CD4-positive, alpha-beta T cell treated with Interleukin-15 for 4 hours (primary cell): ENCODE data around the gene BTBD1.

ENCODE experiments used
- DNase-seq: peaks from one replicate; pipeline ENCODE4 v3.0.0-alpha.2; 2020; ENCODE audit warnings: low spot score

Gene BTBD1

GRCh38 chr15:83066734-83067637 is at the start of gene BTBD1:
Gene BTBD1, minus strand, starts transcription at chr15:83067252. Its CDS starts 101 bp downstream, at chr15:83067151.
- peak; percentile 83 for DNase-seq

GRCh38 chr15:83115831-83116565 is 48.9 kb upstream of the BTBD1 start:
- no peak for DNase-seq

GRCh38 chr15:83115410-83115809 is 48.4 kb upstream of the BTBD1 start:
- no peak for DNase-seq

- DNase-seq, result no peak
Measured at GRCh38 chr15:83114856-83115255, 47.8 kb upstream of the BTBD1 start.

GRCh38 chr15:83113881-83114674 is 47.0 kb upstream of the BTBD1 start:
- DNase-seq, result no peak

DNA sequence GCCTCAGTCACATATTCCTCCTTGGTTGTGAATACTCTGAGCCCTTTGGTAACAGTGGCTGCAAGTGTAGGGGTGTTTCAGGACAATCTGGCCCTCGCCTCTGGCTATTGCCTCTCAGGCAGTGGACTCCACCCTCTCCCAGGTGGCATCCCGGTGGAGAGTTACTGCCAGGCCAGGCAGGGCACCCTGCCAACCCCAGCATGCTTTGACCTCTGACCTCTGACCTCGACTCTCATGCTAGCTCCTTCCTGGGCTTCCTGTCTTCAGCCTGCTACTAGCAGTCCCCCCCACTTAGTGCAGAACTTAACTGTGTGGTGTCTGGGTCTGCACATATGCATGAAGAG is 45.9 kb upstream of the BTBD1 start:
- no peak for DNase-seq

DNA sequence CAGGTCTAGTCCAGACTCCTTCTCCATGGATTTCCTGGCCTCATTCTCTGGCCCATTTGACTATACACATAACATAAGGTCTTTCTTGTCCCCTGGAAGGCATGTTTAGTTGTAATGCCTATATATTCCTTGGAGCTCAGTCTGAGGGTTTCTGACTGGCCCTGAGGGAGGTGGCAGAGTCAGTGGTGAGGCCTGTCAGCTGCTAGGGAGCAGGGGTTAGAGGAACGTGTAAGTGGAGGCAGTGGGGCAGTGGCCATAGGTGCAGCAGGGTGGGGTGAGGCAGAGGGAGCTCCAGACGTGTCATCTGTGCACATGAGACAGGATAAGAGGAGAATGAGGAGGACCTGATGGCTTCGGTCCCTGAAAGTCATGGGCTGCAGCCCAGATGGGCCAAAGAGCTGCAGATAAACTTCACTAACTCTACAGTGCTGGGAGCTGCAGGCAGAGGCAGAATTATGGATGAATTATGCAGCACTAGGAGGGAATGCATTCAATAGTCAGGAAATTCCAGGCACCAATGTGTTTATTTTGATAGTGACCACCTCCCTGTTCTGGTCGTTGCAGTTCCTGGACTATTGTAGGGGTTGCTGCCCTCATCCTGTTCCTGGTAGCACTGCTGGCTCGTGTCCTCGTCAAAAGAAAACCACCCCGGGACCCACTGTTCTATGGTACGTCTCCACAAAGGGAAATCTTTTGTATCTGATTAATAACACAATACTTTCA is 45.3 kb upstream of the BTBD1 start:
- DNase-seq, result no peak

- no peak for DNase-seq
Measured at GRCh38 chr15:83111149-83111548, 44.1 kb upstream of the BTBD1 start.

- DNase-seq, result no peak
Measured at GRCh38 chr15:83110381-83110780, 43.3 kb upstream of the BTBD1 start.

DNA sequence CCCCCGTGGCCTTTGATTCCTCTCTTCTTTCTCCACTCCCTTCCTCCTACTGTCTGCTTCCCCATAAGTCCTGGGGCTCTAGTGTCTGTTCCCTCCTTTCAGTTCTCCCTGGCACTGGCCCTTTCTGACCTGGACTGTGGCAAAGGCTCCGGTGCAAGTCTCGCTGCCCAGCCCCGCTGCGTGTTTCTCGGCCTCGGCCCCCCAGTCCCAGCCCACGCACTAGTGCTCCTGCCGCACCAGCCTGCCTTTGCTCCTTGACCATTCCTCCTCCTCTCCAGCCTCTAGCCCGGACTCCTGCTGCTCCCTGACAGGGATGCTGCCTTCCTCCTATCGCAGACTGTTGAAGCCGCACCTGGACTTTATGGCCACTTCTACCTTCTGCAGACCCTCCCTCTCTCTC is 42.5 kb upstream of the BTBD1 start:
- DNase-seq, result no peak

- DNase-seq, result no peak
Measured at GRCh38 chr15:83108266-83109219, 41.5 kb upstream of the BTBD1 start.

DNA sequence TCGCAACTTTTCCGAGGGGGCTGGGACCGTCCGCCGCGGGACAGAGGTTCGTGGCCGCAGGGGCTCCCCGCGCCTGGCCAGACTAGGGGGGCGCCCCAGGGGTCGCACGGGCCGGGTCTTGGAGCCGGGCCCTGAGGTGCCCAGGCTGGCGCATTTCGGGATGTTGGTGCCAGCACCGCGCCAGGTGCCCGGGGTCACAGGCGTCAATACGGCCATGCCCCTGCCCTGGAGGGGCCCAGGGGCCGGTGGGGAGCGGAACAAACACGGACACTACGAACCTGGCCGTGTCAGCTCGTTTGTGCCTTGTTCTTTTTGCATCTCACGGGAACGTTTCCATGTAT is 40.8 kb upstream of the BTBD1 start:
- no peak for DNase-seq

GRCh38 chr15:83106994-83107840 is 40.2 kb upstream of the BTBD1 start, which contains the start of gene TM6SF1:
Gene TM6SF1, plus strand, starts transcription at chr15:83107645. Its CDS starts 36 bp downstream, at chr15:83107681.
- DNase-seq, result no peak

DNA sequence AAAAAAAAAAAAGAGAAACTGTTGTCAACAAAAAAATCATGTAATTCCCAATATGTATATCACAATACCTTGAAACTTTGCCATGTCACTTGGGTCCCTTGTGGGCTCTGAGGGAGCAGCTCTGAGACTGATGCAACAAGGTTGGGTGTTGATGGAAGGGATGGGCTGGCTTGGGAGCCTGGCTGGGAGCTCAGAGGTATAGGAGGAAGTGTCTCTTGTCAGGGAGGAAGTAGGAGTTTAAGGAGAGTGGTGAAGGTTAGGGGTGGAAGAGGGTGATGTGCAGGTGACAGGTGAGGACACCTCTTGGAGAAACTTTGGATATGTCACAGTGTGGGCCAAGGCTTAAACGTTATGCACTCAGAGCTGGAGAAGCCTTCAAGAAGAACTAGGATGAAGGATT is 38.4 kb upstream of the BTBD1 start:
- no peak for DNase-seq

- DNase-seq, result no peak
Measured at GRCh38 chr15:83104141-83104540, 37.1 kb upstream of the BTBD1 start.

- no peak for DNase-seq
Measured at GRCh38 chr15:83102346-83102745, 35.3 kb upstream of the BTBD1 start.

GRCh38 chr15:83100097-83100646 is 33.1 kb upstream of the BTBD1 start:
- DNase-seq, result peak; percentile 5

DNA sequence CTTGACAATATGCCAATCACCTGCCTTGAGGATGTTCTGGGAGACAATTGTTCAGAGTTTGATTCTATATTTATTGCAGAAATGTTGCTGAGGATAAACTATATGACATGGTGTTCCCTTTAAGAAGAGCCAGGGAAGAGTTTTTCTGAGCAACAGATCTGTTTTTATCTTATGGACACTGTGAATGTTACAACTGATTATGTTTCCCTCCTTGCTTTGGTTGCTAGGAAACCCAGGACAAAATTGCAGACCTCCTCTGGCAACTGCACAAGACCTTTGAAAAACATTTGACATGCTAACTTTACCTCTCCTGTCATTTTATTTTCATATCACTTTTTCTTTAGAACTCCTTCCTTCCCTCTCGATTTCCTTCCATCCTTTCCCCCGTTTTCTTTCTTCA is 32.2 kb upstream of the BTBD1 start:
- no peak for DNase-seq

GRCh38 chr15:83098079-83098478 is 31.0 kb upstream of the BTBD1 start:
- no peak for DNase-seq
